Progenitor cell of endocrine pancreas (in vitro differentiated cells): Measurements from ENCODE around the gene NAALAD2. TPM values are rescaled to one million over a fixed set of nuclear protein-coding genes. Genes with fewer than 3 reads are reported as not detected.

ENCODE experiments used
- DNase-seq: peaks from one replicate; pipeline ENCODE4 v3.0.0; 2021; ENCODE audit warnings: low spot score; ENCODE audit not compliant: unreplicated experiment
- H3K27ac Mint-ChIP-seq: 2 replicates; pipeline ENCODE4 v1.8.0; 2021; ENCODE audit warnings: mild to moderate bottlenecking, moderate library complexity, mixed read lengths
- H3K27me3 Mint-ChIP-seq: 2 replicates; pipeline ENCODE4 v1.8.0; 2021; ENCODE audit warnings: mixed read lengths
- H3K36me3 Mint-ChIP-seq: 2 replicates; pipeline ENCODE4 v1.8.0; 2022; ENCODE audit warnings: mixed read lengths; ENCODE audit not compliant: insufficient read depth
- H3K4me1 Mint-ChIP-seq: 2 replicates; pipeline ENCODE4 v1.8.0; 2021; ENCODE audit warnings: low read depth, mixed read lengths
- H3K4me3 Mint-ChIP-seq: 2 replicates; pipeline ENCODE4 v1.8.0; 2021; ENCODE audit warnings: low read depth, mild to moderate bottlenecking, moderate library complexity, mixed read lengths
- H3K9me3 Mint-ChIP-seq: 2 replicates; pipeline ENCODE4 v1.8.0; 2021; ENCODE audit warnings: low read depth, mixed read lengths
- total RNA-seq: library from RNA; stranded (reverse); gene quantifications from 2 replicates; pipeline ENCODE4 v1.2.1, GENCODE V29; 2021
- TF ChIP-seq, protein P1 (sequence below): fragments of 200-600 bp; sonication (generic); IDR thresholded peaks from one replicate; pipeline ENCODE4 v1.5.0; 2021; ENCODE audit warnings: antibody characterized with exemption, mild to moderate bottlenecking; ENCODE audit not compliant: unreplicated experiment

Gene NAALAD2
- total RNA-seq, 1 donor from 2014 or later = 5.5 TPM

DNA sequence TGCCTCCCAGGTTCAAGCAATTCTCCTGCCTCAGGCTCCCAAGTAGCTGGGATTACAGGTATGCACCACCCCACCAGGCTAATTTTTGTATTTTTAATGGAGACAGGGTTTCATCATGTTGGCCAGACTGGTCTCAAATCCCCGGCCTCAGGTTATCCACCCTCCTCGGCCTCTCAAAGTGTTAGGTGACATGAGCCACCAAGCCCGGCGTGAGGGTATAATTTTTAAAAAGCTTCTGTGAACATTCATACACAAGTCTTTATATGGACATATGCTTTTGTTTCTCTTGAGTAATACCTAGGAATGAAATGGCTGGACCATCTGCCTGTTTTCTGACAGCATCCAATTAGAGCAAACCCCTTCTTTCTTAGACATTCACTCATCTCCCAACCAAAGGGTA lies 14.3 kb upstream of the NAALAD2 start:
- Mint-ChIP-seq H3K36me3 (no peaks in the 10 kb centered on the region), H3K9me3 (no peaks in the 10 kb centered on the region), H3K4me3 (no peak overlapping the region), H3K27me3 (no peaks in the 10 kb centered on the region), H3K27ac (no peak overlapping the region), H3K4me1 (no peaks in the 10 kb centered on the region)
- DNase-seq = no peak
- TF ChIP-seq, protein P1, sequence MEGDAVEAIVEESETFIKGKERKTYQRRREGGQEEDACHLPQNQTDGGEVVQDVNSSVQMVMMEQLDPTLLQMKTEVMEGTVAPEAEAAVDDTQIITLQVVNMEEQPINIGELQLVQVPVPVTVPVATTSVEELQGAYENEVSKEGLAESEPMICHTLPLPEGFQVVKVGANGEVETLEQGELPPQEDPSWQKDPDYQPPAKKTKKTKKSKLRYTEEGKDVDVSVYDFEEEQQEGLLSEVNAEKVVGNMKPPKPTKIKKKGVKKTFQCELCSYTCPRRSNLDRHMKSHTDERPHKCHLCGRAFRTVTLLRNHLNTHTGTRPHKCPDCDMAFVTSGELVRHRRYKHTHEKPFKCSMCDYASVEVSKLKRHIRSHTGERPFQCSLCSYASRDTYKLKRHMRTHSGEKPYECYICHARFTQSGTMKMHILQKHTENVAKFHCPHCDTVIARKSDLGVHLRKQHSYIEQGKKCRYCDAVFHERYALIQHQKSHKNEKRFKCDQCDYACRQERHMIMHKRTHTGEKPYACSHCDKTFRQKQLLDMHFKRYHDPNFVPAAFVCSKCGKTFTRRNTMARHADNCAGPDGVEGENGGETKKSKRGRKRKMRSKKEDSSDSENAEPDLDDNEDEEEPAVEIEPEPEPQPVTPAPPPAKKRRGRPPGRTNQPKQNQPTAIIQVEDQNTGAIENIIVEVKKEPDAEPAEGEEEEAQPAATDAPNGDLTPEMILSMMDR = no peak

DNA sequence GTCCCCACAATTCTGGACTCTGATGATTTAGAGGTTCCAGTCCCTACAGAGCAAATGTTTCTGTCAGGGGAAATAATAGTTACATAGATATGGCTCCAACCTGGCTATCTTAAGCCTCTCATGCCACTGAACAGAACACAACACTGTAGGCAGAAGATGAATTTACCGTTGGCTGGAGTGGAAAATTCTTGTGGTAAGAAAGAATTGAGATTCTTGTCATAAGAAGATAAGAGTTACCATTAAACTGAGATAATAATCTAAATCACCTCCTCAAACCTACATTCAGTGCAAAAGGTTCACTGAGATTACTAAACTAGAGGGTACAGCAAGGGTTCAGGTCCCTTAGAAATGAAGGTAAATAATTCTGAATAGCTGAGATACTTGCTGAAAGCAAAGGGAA lies 10.1 kb upstream of the NAALAD2 start:
- Mint-ChIP-seq H3K36me3 (no peaks in the 10 kb centered on the region), H3K27me3 (no peaks in the 10 kb centered on the region), H3K4me3 (no peak overlapping the region), H3K27ac (no peak overlapping the region), H3K4me1 (no peaks in the 10 kb centered on the region), H3K9me3 (no peaks in the 10 kb centered on the region)
- TF ChIP-seq, protein P1 = no peak
- no peak for DNase-seq

DNA sequence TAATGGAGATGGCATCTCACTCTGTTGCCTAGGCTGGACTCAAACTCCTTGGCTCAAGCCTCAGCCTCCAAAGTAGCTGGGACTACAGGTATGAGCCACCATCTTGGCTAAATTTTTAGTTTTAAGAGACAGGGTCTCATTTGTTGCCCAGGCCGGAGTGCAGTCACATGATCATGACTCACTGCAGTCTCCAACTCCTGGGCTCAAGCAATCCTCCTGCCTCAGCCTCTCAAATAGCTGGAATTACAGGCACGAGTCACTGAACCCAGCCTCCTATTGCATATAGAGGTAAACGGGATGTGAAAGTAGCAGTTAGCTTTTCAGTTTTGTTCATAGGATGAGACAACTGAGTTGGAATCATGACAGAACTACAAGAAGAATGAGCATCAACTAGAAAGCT lies 9.5 kb upstream of the NAALAD2 start:
- DNase-seq = no peak

DNA sequence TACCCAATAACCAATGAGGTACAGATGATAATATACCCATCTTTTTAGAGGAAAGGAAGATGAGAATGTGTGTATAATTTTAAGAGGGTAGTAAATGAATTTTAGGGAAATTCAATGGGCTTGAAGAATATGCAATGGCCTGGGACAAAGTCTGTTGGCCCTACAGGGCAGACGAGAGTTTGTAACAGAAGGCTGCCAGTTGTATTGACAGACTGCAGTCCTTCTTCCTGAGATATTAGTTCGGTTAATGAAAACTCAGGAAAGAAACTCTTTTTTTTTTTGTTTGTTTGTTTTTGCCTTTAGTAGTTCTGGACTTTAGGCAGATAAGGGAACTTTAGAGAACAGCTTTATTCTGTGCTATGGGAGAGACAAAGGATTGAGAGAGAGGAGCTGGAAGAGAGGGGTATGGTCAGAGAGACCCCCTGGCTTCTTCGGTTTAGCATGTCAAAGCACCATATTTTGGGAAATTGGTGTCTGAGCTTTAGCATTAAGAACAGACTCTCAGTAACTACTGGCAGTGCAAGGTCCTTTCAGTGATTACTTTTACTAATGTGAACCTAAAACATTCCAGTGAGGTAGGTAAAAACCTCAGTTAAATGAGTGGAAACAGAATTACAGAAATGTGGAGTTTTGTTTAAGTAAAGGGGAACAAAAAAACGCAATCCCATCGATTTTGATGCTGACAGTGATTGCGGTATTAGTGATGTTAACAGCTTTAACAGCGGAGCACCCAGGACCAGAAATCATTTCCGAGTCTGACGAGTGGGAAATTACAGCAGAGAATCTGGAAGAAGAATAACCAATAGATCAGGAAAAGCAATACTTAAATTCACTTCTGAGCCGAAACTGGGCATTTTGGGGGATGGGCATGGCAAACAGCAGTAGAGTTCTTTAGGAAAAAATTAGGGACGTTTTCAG lies 644 bp upstream of the NAALAD2 start:
- Mint-ChIP-seq H3K27ac (no peak overlapping the region), H3K36me3 (peaks cover 1% of the 10 kb centered on the region), H3K4me1 (peaks cover 17% of the 10 kb centered on the region), H3K4me3 (peak overlapping the region; percentile 66), H3K27me3 (no peaks in the 10 kb centered on the region), H3K9me3 (no peaks in the 10 kb centered on the region)
- TF ChIP-seq, protein P1 = no peak
- DNase-seq = no peak

More for the DNA sequence above, 9.5 kb upstream of the NAALAD2 start:
- no peak overlapping the region for H3K4me3 Mint-ChIP-seq
- H3K27me3 Mint-ChIP-seq = no peaks in the 10 kb centered on the region
- H3K27ac Mint-ChIP-seq = no peak overlapping the region
- TF ChIP-seq, protein P1 = no peak
- H3K36me3 Mint-ChIP-seq = no peaks in the 10 kb centered on the region
- H3K4me1 Mint-ChIP-seq = no peaks in the 10 kb centered on the region
- H3K9me3 Mint-ChIP-seq = no peaks in the 10 kb centered on the region

DNA sequence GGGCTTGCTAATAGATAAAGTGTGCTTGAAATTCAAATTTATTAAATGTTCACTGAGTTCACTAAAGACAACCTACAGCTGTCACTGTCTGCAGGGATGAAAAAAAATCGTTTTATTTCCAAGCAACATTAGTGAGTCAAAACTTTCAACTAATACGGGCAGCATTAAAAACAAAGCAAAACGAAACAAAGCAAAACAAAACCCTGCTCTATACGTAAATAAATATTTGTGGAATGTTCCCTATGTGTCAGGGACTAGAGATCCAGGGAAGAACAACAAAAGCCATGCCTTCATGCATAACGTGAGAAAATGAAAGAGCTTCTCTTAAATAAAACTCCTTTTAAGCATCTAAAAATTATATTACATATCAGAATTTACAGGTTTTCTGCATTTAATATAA lies 553 bp downstream of the NAALAD2 start:
- TF ChIP-seq, protein P1 = no peak
- peak overlapping the region; percentile 66 for H3K4me3 Mint-ChIP-seq
- peak overlapping the region; percentile 81 for H3K27ac Mint-ChIP-seq
- H3K27me3 Mint-ChIP-seq = no peaks in the 10 kb centered on the region
- H3K9me3 Mint-ChIP-seq = no peaks in the 10 kb centered on the region
- H3K36me3 Mint-ChIP-seq = peaks cover 1% of the 10 kb centered on the region
- DNase-seq = no peak
- peaks cover 20% of the 10 kb centered on the region for H3K4me1 Mint-ChIP-seq
